Hepatic stellate cell (primary cell): ENCODE data around the gene COL6A2.
"Not testable (repeated sequence)": the region's sequence is repeated elsewhere in the genome, so short reads cannot be mapped to it uniquely, and the experiment has no call there.

Experiments used
- DNase-seq: peaks from one replicate; pipeline ENCODE4 v3.0.0; 2011; ENCODE audit warnings: low spot score

The COL6A2 gene

GRCh38 chr21:46061063-46061462 lies 36.8 kb upstream of the COL6A2 start:
- no peak for DNase-seq

DNA sequence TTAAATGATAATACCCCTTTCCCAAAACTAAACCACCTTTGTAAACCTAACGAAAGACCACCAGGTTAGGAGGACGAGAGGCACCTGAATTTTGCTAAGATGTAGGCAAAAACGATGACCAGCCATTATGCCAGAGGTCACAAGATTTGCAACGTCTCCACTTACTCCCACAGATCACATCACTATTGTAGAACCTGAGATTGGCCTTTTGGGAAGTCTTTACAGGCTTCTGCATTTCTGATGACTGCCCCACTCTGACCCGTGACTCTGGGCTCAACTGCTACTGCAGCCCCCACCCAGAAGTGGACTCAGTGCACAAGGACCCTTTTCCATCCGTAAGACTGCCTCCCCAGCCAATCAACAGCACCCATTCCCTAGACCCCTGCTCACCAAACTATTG lies 36.4 kb upstream of the COL6A2 start:
- DNase-seq: no peak

DNA sequence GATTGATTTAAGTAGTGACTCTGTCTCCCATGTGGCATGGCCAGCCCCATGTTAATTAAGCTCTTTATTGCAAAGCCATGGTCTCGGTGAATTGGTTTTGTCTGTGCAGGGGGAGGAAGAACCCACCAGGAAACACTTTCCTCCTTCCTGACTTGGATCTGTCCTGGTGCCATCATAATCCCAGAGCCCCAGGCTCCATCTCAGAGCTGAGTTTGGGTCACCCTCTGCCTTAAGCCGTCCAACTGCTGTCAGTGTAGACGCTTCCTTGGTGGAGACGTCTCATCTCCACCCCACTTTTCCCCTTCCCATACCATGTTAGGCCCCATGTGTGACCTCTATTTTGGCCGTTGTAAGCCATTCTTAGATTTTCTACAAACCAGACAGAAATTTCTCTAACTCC lies 36.0 kb upstream of the COL6A2 start:
- DNase-seq: no peak

DNA sequence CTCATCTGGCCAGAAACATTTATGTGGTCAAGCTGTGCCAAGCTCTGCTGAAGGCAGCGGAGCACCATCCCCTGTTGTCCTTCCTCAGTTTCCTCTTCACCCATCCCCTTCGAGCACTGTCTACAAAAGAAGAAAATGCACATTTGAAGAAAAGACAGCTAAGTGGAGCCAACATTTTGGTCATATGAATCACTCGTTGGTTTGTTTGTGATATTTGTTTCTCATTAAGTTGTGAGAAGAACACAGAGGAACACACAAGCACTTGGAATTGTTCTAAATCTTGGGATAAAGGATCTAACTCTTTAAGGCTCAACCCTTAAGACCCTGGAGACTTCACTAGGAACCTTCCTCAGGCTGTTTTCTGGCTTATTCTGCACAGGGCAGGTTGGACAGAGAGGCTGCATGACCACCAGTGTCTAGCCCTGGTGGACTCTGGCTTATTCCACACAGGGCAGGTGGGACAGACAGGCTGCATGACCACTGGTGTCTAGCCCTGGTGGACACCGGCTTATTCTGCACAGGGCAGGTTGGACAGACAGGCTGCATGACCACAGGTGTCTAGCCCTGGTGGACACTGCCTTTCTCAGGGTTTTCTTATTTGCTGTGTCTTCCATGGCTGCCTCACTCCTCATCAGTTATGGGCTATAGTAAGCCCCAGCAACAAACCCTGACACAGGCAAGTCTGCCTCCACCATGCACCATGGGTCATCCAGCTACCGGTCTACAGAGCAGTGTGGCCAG lies 35.3 kb upstream of the COL6A2 start:
- no peak for DNase-seq

DNA sequence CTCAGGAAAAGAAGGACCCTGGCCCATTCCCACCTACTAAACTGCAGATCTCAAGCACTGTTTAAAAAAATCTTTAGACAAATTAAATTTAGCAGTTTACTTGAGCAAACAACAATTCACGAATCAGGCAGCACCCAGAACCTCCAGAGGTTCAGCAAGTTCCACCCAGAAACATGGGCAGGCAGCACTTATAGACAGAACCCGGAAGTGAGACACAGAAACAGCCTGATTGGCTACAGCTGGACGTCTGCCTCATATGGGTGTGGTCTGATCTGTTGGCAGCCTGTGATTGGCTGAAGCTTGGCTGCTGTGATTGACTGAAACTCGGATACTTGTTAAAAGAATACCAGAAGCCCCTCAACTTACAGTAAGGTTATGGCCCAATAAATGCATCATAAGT lies 34.7 kb upstream of the COL6A2 start:
- no peak for DNase-seq

DNA sequence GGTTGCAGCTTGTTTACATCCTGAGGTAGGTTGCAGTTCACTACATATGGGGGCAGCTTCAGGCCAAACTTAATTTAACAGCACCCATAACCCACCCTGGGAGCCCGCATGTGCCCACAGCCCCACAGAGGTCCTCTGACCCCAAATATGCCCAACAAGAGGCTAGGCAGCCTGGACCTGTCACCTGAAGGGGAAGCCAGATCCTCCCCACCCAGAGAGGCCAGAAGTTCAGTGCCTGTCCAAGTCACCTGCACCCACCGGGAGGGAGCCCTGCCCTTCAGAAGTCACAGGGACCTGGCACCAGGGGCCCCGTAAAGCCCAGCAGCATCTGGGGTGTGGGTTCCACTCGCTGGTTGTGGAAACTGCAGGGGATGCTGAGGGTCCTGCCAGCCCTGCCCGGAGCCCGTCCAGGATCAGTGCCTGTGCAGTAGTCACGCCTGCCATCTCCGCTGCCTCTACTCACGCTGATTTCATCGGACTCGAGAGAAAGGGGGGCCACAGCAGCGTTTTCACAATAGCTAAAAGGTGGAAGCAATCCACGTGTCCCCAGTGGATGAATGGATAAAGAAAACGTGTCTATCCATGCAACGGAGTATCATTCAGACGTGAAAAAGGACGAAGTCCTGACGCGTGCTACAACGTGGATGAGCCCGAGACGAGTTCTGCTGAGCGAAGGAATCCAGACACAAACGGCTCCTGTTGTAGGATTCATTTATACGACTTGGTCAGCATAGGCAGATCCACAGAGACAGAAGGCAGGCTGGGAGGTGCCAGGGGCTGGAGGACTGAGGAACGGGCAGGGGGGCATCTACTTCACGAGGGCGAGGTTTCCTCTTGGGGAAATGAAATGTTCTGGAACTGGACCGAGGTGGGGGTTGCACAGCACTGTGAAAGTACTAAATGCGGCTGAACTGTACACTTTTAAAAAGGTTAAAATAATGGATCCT lies 33.9 kb upstream of the COL6A2 start:
- DNase-seq: no peak

GRCh38 chr21:46064870-46065214 lies 33.1 kb upstream of the COL6A2 start:
- DNase-seq: no peak

GRCh38 chr21:46065215-46065913 lies 32.5 kb upstream of the COL6A2 start:
- DNase-seq: peak; percentile 85

GRCh38 chr21:46065914-46066551 lies 31.9 kb upstream of the COL6A2 start:
- no peak for DNase-seq

DNA sequence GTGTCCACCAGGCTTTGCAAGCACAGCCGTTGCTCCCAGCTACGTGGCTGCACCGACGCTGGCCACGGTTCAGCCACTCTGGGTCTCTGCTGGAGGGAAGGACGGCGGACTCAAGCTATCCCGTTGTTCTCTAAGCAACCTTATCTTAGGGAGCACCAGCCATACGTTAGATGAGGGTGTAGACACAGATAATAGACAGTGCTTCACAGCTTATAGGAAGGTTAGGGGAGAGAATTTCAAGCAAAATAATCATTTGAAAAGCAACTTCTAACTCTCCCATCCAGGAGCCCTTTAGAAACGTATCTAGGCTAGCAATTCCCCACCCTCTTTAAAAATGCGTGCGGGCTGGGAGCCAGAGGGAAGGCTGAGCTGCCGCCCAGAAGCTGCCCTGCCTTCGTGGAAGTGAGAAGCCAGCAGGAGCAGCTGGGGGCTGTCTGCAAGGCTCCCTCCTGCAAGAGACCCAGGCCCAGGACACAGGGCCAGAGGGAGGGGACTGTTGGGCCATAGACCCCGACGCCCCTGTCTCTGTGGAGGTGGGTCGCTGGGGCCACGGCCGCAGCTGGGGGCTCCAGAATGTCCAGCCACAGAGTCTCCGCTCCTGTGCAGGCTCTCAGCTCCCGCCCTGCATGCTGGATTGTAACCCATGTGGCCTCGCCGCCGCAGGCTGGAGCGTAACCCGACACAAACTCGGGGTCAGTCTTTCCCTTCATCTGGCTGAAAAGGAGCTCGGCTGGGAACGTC lies 31.2 kb upstream of the COL6A2 start:
- peak; percentile 76 for DNase-seq

DNA sequence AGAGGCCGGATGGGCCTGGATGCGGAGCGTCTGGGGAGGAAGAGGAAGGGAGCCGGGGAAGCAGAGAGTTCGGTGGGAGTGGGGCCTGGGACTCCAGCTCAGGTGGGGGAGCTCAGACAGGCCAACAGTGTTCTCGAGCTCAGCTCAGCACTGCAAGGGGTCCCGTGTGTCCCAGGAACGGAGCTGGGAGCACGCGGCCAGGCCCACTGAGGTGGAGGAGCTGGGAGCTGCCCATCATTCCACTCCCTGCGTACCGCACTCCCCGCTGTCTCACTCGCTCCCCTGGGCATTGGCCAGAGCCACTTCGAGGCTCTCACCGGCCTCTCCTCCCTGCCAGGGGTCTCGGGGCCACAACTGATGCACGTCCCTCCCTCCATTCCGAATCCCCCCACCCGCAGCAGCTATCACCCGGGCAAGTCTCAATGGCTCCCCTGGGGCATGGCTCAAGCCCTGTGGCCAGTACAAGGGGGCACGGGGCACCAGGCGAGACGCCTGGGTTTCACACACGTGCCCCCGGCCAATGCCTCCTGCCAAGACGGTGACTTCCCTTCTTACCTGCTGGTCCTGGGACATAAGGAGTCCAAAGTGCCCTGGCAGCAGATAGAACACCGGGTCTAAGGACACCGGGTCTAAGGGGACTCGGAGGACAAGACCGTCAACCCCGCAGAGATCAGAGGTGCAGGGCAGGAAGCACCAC lies 30.3 kb upstream of the COL6A2 start:
- no peak for DNase-seq

GRCh38 chr21:46068516-46069079 lies 29.3 kb upstream of the COL6A2 start:
- no peak for DNase-seq

GRCh38 chr21:46069166-46069565 lies 28.7 kb upstream of the COL6A2 start:
- DNase-seq: no peak

GRCh38 chr21:46069719-46070279 lies 28.1 kb upstream of the COL6A2 start:
- no peak for DNase-seq

DNA sequence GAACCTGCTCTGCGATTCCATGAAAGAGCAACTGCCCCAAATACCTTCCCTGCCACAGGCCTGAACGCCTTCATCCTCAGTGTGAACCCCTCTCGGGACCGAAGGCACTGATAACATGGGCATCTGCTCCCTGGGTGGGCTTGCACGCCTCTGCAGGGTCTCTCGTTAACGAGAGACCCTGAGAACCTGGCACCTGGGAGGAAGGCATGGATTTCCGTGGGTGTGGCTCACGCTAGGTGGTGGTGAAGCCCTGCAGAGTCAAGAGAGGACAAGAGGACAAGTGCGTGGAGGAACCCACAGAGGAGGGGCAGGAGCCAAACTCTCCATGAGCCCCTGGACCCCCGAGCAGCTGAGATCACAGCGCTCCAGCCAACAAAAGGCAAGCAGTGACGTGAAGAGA lies 26.8 kb upstream of the COL6A2 start:
- no peak for DNase-seq

DNA sequence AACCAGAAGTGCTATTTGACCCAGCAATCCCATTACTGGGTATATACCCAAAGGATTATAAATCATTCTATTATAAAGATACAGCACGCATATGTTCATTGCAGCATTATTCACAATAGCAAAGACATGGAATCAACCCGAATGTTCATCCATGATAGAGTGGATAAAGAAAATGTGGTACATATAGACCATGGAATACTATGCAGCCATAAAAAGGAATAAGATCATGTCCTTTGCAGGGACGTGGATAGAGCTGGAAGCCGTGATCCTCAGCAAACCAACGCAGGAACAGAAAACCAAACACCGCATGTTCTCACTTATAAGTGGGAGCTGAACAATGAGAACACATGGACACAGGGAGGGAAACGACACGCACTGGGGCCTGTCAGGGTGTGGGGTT lies 21.2 kb upstream of the COL6A2 start:
- not testable (repeated sequence) for DNase-seq

DNA sequence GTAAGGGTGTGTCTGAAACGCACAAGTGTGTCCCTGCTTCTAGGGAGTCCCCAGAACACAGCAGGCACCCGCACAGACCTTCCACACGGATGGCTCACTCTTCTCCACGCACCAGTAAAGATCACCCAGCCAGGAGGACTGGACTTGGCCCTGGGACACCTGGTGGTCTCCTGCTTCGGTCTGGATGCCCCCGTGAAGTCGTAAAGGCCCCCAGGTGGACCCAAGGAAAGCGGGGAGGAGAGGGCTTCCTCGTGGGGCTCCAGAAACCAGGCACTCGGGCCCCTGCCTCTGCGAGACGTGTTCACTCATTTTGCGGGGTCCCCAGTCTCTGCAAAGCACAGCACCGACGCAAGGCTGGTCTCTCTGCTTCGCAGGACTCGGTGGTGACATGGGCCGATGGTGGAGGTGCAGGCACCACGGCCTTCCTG lies 20.2 kb upstream of the COL6A2 start:
- DNase-seq: no peak

DNA sequence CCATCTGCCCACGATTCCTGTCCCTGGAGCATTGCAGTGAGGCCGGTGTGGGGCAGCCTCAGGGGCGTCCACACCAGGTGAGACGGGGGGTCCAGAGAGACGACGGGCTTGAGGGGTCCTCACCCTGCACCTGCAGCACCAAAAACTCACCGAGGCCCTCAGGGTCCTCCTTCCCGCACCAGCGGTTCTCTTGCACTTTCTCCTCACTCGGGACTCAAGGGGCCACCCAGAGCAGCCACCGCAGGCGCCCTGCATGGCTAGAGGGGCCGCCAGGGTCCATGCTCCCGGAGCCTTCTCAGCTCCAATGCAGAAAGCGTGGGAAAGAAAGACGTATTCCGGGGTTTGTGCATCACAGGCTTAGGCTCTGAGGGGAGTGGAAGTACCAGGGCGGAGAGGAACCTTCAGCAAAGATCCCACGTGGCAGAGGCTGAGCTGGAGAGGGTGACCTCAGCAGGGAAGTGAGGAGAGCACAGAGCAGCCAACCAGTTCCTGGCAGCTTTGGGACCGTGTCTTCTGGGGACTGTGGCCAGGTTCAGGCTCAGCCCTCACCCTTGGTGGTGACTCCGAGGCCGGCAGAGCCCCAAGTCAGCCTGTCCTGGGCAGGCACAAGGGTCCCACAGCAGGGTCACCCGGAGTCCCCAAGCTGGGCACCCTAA lies 19.5 kb upstream of the COL6A2 start:
- no peak for DNase-seq

- DNase-seq: peak; percentile 57
Measured at GRCh38 chr21:46078978-46079351, 18.9 kb upstream of the COL6A2 start.
